ENCODE results near the gene SLC46A3.

GRCh38 chr13:28761586-28761985, 42.8 kb upstream of the SLC46A3 start:
- TF ChIP-seq CTCF (IDR thresholded peaks at IDR 0.05) = no peak
- no peak for TF ChIP-seq POLR2A (IDR thresholded peaks at IDR 0.05)
- TF ChIP-seq POLR2AphosphoS5 (IDR thresholded peaks at IDR 0.05) = no peak

All from stomach (tissue), 4 donors.